ENCODE results near the gene SLC17A9.
"Not testable (repeated sequence)": the region's sequence is repeated elsewhere in the genome, so short reads cannot be mapped to it uniquely, and the experiment has no call there.

The SLC17A9 gene

DNA sequence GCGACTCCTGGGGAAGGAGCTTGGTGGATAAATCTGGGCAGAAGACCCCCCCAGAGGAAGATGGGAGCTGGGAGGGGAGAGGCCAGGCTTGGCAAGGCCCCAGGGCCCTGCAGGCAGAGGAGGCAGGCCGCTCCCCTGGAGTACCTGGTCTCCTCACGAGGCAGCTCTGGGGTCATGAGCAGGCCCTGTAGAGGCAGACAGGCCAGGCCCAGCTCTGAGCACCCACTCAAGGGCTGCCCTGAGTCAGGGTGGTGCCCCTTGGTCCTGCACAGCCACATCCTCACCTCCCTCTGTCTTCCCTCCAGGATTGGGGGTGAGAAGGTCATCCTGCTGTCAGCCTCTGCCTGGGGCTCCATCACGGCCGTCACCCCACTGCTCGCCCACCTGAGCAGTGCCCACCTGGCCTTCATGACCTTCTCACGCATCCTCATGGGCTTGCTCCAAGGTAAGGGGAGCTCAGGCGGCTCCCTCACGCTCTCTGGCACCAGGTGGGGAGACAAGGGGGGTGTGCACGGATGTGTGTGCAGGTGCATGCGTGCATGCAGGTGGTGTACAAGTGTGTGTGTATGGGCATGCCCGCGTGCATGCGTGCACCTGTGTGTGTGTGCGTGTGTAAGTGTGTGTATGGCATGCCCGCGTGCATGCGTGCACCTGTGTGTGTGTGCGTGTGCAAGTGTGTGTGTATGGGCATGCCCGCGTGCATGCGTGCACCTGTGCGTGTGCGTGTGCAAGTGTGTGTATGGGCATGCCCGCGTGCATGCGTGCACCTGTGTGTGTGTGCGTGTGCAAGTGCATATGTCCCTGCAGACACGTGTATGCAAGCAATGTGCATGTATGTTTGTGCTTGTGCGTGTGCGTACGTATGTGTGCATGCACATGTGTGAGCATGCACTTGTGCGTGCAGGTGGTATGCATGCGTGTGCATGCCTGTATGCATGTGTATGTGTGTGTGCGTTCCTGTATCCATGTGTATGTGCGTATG lies 4.9 kb downstream of the SLC17A9 start:
- no peak for DNase-seq

GRCh38 chr20:62958388-62959100 lies 6.0 kb downstream of the SLC17A9 start:
- no peak for DNase-seq

DNA sequence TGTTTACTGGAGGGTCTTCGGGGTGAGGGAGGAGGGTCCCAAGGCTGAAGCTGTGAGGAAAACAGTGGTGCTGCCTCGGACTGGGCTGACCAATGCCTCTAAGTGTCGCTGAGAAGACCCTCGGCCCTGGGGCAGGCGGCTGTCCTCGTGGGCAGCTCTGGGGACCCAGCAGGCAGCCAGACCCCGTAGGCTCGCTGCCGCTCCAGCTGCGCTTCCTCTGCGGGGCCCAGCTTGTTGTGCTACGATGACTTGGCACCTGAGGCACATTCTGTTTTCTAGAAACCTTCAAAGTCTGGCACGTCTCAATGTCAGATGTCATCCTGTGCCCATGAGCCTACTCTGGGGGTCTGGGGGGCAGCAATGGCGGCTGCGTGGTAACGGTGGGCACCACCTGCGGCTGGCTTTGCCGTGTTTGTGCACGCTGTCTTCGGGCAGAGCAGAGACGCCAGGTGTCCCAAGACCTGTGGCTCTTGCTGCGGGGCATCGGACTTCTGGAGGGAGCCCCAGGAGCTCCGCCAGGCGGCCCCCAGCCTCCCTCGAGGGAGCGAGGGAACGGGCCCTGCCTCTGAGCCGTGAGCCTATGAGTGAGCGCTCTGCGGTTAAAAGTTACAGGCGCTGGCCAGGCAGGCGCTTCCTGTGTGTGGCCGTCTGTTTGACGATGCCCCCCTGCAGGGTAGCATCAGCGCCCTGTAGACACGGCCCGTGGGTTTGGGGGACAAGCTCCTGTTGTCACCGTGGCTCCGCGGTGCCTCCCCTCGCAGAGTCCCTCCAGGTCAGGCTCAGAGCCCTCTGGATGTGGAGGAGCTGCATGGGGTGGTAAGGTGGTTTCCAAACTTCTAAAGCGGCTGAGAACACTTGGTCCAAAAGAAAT lies 6.8 kb downstream of the SLC17A9 start:
- DNase-seq: no peak

DNA sequence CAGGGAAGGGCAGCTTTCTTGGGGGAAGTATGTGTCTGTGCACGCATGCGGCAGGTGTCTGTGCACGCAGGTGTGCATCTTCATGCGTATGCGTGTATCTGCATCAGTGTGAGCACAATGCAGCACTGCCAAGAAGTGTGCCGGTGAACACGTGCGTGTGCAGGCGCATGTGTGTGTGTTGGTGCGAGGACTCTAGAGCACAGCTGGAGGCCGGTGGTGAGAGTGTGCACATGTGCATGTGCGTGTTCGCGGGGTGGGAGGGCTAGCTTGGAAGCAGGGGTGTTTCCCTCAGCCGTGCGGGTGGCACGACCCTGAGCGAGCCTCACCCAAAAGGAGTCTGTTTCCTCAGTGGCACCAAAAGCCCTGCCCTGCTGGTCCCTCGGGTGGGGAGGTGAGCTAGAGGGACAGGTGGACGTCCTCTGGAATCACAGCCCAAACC lies 7.5 kb downstream of the SLC17A9 start:
- DNase-seq: no peak

GRCh38 chr20:62960446-62961309 lies 8.2 kb downstream of the SLC17A9 start:
- not testable (repeated sequence) for DNase-seq

- DNase-seq: no peak
These were observed 8.8 kb downstream of the SLC17A9 start for GRCh38 chr20:62961310-62961783.

DNA sequence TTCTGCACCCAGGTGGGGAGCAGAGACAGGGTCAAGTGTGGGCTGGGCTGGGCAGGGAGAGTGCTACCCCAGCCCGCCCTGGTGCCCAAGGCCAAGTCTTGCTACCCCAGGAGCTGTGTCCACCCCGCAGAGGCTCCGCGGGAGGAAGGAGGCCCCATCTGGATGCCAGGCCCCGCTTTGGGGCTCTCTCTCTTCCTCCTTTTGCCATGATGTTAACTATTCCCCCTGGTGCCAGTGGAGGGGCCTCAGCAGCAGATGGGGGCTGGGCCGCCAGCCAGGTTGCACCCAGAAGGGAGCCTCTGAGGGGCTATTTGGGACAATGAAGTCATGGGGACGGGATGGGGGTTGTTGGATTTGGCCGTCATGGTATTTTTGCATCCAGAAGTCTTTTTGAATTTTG lies 9.3 kb downstream of the SLC17A9 start:
- DNase-seq: no peak

DNA sequence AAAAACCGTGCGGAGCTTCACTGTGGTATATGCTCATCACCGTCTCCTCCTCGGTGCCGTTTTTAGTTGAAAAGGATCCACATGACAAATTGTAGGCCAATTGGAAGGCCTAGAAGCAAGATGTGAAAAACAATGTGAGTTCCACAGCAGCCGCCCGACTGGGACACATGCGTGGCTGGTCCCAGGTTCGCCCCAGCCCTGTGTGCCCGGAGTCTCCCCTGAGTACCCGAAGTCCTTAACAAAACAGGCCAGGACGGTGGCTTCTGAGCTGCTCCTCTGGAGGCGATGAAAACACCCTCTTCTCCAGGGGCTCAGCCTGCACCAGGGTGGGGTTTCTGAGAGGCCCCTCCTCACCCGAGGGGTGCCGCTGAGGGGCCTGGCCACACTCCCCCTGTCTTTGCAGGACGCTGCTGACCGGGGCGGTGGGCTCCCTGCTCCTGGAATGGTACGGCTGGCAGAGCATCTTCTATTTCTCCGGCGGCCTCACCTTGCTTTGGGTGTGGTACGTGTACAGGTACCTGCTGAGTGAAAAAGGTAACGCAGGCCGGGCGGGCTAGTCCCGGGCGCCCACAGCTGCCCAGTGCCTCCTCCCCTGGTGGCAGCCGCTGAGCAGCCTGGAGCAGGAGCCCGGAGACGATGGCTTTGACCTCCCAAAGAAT lies 9.8 kb downstream of the SLC17A9 start:
- DNase-seq: no peak

- DNase-seq: no peak
These were observed 10.5 kb downstream of the SLC17A9 start for GRCh38 chr20:62962891-62963613.

- no peak for DNase-seq
These were observed 11.3 kb downstream of the SLC17A9 start for GRCh38 chr20:62963614-62964397.

- DNase-seq: no peak
These were observed 12.2 kb downstream of the SLC17A9 start for GRCh38 chr20:62964700-62965099.

- DNase-seq: no peak
These were observed 12.9 kb downstream of the SLC17A9 start for GRCh38 chr20:62965363-62965771.

DNA sequence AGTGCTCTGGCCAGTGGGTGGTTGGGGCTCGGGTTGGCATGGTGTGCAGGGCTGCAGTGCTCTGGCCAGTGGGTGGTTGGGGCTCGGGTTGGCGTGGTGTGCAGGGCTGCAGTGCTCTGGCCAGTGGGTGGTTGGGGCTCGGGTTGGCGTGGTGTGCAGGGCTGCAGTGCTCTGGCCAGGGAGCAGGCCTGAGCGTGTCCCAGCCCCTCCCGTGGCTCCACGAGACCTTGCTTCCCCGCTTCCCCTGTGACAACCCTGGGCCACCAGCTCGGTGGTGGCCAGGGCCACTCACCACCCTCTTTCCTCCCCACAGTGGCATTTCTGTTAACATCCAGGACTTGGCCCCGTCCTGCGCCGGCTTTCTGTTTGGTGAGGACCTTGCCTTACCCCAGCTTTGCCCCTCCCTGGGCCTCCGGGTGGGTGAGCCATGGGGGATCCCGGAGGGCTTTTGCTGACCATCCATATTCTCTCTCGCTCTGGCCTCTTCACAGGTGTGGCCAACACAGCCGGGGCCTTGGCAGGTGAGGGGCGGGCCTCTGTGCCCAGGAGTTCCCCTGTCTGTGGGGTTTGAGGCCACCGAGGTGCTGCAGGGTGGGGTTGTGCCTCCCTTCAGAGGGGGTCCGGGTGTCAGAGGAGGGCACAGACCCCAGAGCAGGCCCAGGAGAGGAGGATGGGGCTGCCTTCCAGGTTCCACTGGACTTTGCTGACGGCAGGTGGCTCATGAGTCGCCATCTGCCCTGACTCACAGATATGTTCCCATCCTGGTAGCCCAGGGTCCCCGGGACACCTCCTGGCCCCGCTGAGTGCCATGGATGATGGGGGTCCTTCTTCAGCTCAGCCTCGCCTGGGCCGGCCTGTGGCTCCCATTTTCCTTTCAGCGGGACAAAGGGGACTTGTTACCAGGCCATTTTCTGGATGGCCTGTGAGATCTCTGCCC lies 14.0 kb downstream of the SLC17A9 start:
- no peak for DNase-seq

DNA sequence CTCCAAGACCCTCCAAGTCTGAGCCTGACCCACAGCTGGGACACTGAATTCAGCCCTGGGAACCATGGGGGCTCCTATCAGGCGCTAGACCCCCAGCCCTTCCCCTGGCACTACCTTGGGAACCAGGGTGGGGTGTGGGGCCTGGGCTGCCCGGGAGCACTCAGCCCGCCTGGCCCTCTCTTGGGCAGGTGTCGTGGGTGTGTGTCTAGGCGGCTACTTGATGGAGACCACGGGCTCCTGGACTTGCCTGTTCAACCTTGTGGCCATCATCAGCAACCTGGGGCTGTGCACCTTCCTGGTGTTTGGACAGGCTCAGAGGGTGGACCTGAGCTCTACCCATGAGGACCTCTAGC lies 14.6 kb downstream of the SLC17A9 start:
- no peak for DNase-seq

DNA sequence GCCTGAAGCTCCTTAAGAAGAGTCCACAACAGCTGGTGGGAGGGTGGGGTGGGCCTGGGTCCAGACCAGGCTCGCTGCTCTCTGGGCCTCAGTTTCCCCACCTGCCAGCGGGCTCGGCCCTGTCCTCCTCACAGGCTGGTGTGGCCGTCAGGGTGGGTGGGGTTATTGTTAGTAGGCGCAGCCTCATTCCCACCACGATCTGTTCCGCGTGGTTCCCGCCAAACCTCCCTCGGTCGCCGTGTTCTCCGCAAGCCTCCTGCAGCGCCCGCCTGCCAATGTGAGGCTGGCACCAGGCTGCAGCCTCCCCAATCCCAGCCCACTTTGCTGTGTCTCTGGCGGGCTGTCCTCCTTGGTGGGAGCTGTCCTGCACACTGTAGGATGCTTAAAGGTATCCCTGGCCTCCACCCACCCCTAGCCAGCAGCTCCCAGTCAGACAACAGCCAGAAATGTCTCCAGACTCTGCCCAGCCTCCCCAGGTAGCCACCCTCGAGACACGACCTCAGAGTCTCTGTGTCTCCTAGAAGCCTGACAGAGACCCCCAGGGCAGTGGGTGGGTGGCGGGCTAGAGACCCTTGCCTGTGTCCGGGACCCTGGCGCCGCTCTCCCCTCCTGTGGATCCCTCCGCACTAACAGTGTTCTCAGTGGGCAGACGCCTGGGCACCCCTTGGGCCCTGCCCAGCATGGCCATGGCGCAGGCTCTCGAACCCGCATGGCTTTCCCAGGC lies 15.3 kb downstream of the SLC17A9 start:
- no peak for DNase-seq

- DNase-seq: no peak
These were observed 16.1 kb downstream of the SLC17A9 start for GRCh38 chr20:62968378-62969178.

DNA sequence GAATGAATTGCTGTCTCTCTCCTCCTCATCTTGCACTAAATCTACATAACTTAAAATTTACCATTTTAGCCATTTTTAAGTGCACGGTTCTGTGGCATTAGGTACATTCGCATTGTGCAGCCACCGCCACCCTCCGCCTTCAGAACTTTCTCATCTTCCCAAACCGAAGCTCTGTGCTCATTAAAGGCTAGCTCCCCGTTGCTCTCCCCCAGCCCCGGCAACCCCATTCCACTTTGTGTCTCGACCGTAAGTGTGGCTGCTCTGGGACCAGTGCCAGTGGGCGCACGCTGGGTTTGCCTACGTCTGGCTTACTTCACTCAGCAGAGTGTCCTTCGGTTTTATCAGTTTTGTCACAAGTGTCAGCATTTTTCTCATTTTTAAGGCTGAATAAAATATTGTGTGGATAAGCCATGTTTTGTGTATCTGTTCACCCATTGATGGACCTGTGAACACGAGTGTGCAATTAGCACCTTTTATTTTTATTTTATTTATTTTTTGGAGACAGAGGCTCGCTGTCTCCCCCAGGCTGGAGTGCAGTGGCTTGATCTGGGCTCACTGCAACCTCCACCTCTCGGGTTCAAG lies 16.8 kb downstream of the SLC17A9 start:
- DNase-seq: peak; percentile 14

Measured in DMS79 (cell line).